WTC11 (cell line): ENCODE results near the gene UPP1. TPM values are rescaled to one million over a fixed set of nuclear protein-coding genes. Genes with fewer than 3 reads are reported as not detected.
"Not testable (repeated sequence)": the region's sequence is repeated elsewhere in the genome, so short reads cannot be mapped to it uniquely, and the experiment has no call there.

Experiments
- ATAC-seq: fragments of 200-7000 bp; cut with Tn5 transposase; 2 replicates; pipeline ENCODE4 v1.10.0; 2021; ENCODE audit warnings: mild to moderate bottlenecking, moderate library complexity
- CTCF ChIA-PET: fragments of 300-600 bp; sonication (Branson Sonifier 250); formaldehyde crosslinking; loops from one replicate; lab custom pipeline; 2021; ENCODE audit warnings: antibody characterized with exemption; lab: Charles Lee
- POLR2A ChIA-PET: fragments of 350-600 bp; sonication (Branson Sonifier 250); formaldehyde crosslinking; loops from one replicate; lab custom pipeline; 2021; ENCODE audit warnings: antibody characterized with exemption; lab: Charles Lee
- DNase-seq: peaks from one replicate; pipeline ENCODE4 v3.0.0; 2021; ENCODE audit warnings: low spot score
- H3K27ac Mint-ChIP-seq: 2 replicates; pipeline ENCODE4 v1.8.0; 2021; ENCODE audit warnings: mixed read lengths
- H3K27me3 Mint-ChIP-seq: 2 replicates; pipeline ENCODE4 v1.8.0; 2021; ENCODE audit warnings: low read depth, mild to moderate bottlenecking, moderate library complexity, mixed read lengths
- H3K36me3 Mint-ChIP-seq: 2 replicates; pipeline ENCODE4 v1.8.0; 2021; ENCODE audit warnings: mixed read lengths
- H3K4me1 Mint-ChIP-seq: 2 replicates; pipeline ENCODE4 v1.8.0; 2022; ENCODE audit warnings: mixed read lengths
- H3K4me3 Mint-ChIP-seq: 2 replicates; pipeline ENCODE4 v1.8.0; 2021; ENCODE audit warnings: mild to moderate bottlenecking, moderate library complexity, mixed read lengths
- H3K9me3 Mint-ChIP-seq: 2 replicates; pipeline ENCODE4 v1.8.0; 2021; ENCODE audit warnings: mixed read lengths
- CREB1 ChIP-seq: sonication (generic); formaldehyde crosslinking; IDR thresholded peaks from 2 replicates; pipeline ENCODE4 v1.8.0; 2023; ENCODE audit warnings: mild to moderate bottlenecking, missing genetic modification reagents
- ETV6 ChIP-seq: sonication (generic); formaldehyde crosslinking; IDR thresholded peaks from 2 replicates; pipeline ENCODE4 v1.8.1; 2022; ENCODE audit warnings: mild to moderate bottlenecking, missing genetic modification reagents
- FOXP1 ChIP-seq: sonication (generic); formaldehyde crosslinking; IDR thresholded peaks from 2 replicates; pipeline ENCODE4 v1.8.0; 2022; ENCODE audit warnings: missing genetic modification reagents, mild to moderate bottlenecking, moderate library complexity, borderline replicate concordance
- GRHL2 ChIP-seq: fragments of 250-450 bp; sonication (Bioruptor Pico); IDR thresholded peaks from 2 replicates; pipeline ENCODE4 v1.8.0; 2022; ENCODE audit warnings: mild to moderate bottlenecking, moderate library complexity; ENCODE audit not compliant: insufficient replicate concordance, severe bottlenecking
- GTF2I ChIP-seq: fragments of 250-450 bp; sonication (Bioruptor Pico); conservative IDR thresholded peaks from 2 replicates; pipeline ENCODE4 v1.4.0; 2021; ENCODE audit warnings: mild to moderate bottlenecking
- IRF2 ChIP-seq: sonication (generic); formaldehyde crosslinking; IDR thresholded peaks from 2 replicates; pipeline ENCODE4 v1.8.0; 2022; ENCODE audit warnings: low read depth, missing genetic modification reagents, borderline replicate concordance
- JAZF1 ChIP-seq: fragments of 250-450 bp; sonication (Bioruptor Pico); IDR thresholded peaks from 2 replicates; pipeline ENCODE4 v1.9.0; 2021; ENCODE audit warnings: moderate library complexity, mild to moderate bottlenecking, inconsistent platforms
- MXD4 ChIP-seq: fragments of 250-450 bp; sonication (Bioruptor Pico); IDR thresholded peaks from 2 replicates; pipeline ENCODE4 v1.8.0; 2021; ENCODE audit warnings: mild to moderate bottlenecking, moderate library complexity, borderline replicate concordance
- MYBL2 ChIP-seq: sonication (generic); formaldehyde crosslinking; IDR thresholded peaks from 2 replicates; pipeline ENCODE4 v1.8.1; 2023; ENCODE audit warnings: mild to moderate bottlenecking, moderate library complexity, missing genetic modification reagents
- NR2C2 ChIP-seq: sonication (generic); formaldehyde crosslinking; IDR thresholded peaks from 2 replicates; pipeline ENCODE4 v1.8.0; 2022; ENCODE audit warnings: mild to moderate bottlenecking, missing genetic modification reagents
- RORB ChIP-seq: fragments of 250-450 bp; sonication (Bioruptor Pico); IDR thresholded peaks from 2 replicates; pipeline ENCODE4 v1.9.0; 2021; ENCODE audit warnings: mild to moderate bottlenecking
- SMAD3 ChIP-seq: sonication (generic); formaldehyde crosslinking; IDR thresholded peaks from 2 replicates; pipeline ENCODE4 v1.8.0; 2022; ENCODE audit warnings: missing genetic modification reagents, mild to moderate bottlenecking, borderline replicate concordance
- SMAD4 ChIP-seq: sonication (generic); formaldehyde crosslinking; IDR thresholded peaks from 2 replicates; pipeline ENCODE4 v1.8.0; 2022; ENCODE audit warnings: mild to moderate bottlenecking, missing genetic modification reagents
- ZNF263 ChIP-seq: sonication (generic); formaldehyde crosslinking; IDR thresholded peaks from 2 replicates; pipeline ENCODE4 v1.8.1; 2022; ENCODE audit warnings: low read depth, mild to moderate bottlenecking, moderate library complexity, missing genetic modification reagents
- ZNF671 ChIP-seq: fragments of 250-450 bp; sonication (Bioruptor Pico); IDR thresholded peaks from 2 replicates; pipeline ENCODE4 v1.8.0; 2021; ENCODE audit warnings: mild to moderate bottlenecking
- total RNA-seq: library from RNA; stranded (reverse); gene quantifications from 3 replicates; pipeline ENCODE4 v1.2.3, GENCODE V29; 2021
- TF ChIP-seq, protein P1 (sequence below): sonication (generic); formaldehyde crosslinking; IDR thresholded peaks from 2 replicates; pipeline ENCODE4 v1.8.1; 2022; ENCODE audit warnings: mild to moderate bottlenecking, missing genetic modification reagents, moderate library complexity, borderline replicate concordance
- TF ChIP-seq, protein P2 (sequence below): sonication (generic); formaldehyde crosslinking; IDR thresholded peaks from 2 replicates; pipeline ENCODE4 v1.8.0; 2022; ENCODE audit warnings: mild to moderate bottlenecking, missing genetic modification reagents
- TF ChIP-seq, protein P3 (sequence below): sonication (generic); formaldehyde crosslinking; IDR thresholded peaks from 2 replicates; pipeline ENCODE4 v1.8.0; 2022; ENCODE audit warnings: mild to moderate bottlenecking, missing genetic modification reagents
- TF ChIP-seq, protein P4 (sequence below): fragments of 250-450 bp; sonication (Bioruptor Pico); IDR thresholded peaks from 2 replicates; pipeline ENCODE4 v2.1.2; 2022; ENCODE audit warnings: mild to moderate bottlenecking, moderate library complexity
- TF ChIP-seq, protein P5 (sequence below): fragments of 250-450 bp; sonication (Bioruptor Pico); IDR thresholded peaks from 2 replicates; pipeline ENCODE4 v1.8.0; 2021; ENCODE audit warnings: mild to moderate bottlenecking
- TF ChIP-seq, protein P6 (sequence below): sonication (generic); formaldehyde crosslinking; IDR thresholded peaks from 2 replicates; pipeline ENCODE4 v1.8.1; 2023; ENCODE audit warnings: mild to moderate bottlenecking, missing genetic modification reagents

Gene UPP1
- total RNA-seq, 1 experiment from 2014 or later, result 55.6 TPM

DNA sequence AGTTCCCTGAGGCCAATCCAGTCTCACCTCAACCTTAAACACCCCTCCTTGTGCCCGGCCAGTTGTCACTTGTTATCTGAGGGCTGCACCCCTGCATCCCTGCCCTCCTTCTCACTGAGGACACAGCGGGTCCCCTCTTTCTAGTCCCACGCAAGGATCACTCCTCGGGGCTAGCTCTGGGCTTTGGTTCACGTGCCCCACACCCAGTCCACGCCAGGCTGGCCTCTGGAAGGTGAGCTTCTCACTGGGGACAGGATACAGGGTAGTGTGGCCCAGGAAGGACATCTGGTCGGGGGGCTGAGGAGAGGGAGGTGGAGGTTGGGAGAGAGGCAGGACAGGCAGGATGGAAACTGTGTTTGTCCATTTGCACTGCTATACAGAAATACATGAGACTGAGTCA is 25.5 kb downstream of the UPP1 start (continued):
- TF ChIP-seq, protein P1, sequence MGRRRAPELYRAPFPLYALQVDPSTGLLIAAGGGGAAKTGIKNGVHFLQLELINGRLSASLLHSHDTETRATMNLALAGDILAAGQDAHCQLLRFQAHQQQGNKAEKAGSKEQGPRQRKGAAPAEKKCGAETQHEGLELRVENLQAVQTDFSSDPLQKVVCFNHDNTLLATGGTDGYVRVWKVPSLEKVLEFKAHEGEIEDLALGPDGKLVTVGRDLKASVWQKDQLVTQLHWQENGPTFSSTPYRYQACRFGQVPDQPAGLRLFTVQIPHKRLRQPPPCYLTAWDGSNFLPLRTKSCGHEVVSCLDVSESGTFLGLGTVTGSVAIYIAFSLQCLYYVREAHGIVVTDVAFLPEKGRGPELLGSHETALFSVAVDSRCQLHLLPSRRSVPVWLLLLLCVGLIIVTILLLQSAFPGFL (CRISPR knock-in tag), result no peak
- no peak for TF ChIP-seq ZNF671 (CRISPR knock-in tag)
- TF ChIP-seq MXD4 (CRISPR knock-in tag), result no peak
- no peak for TF ChIP-seq IRF2 (CRISPR knock-in tag)
- no peak for TF ChIP-seq SMAD4 (CRISPR knock-in tag)
- TF ChIP-seq RORB (CRISPR knock-in tag), result no peak
- TF ChIP-seq, protein P2, sequence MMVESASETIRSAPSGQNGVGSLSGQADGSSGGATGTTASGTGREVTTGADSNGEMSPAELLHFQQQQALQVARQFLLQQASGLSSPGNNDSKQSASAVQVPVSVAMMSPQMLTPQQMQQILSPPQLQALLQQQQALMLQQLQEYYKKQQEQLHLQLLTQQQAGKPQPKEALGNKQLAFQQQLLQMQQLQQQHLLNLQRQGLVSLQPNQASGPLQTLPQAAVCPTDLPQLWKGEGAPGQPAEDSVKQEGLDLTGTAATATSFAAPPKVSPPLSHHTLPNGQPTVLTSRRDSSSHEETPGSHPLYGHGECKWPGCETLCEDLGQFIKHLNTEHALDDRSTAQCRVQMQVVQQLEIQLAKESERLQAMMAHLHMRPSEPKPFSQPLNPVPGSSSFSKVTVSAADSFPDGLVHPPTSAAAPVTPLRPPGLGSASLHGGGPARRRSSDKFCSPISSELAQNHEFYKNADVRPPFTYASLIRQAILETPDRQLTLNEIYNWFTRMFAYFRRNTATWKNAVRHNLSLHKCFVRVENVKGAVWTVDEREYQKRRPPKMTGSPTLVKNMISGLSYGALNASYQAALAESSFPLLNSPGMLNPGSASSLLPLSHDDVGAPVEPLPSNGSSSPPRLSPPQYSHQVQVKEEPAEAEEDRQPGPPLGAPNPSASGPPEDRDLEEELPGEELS (CRISPR knock-in tag), result no peak
- TF ChIP-seq NR2C2 (CRISPR knock-in tag), result no peak
- no peak for TF ChIP-seq MYBL2
- no peak for TF ChIP-seq CREB1 (CRISPR knock-in tag)
- TF ChIP-seq, all 79 proteins: peak for 0

DNA sequence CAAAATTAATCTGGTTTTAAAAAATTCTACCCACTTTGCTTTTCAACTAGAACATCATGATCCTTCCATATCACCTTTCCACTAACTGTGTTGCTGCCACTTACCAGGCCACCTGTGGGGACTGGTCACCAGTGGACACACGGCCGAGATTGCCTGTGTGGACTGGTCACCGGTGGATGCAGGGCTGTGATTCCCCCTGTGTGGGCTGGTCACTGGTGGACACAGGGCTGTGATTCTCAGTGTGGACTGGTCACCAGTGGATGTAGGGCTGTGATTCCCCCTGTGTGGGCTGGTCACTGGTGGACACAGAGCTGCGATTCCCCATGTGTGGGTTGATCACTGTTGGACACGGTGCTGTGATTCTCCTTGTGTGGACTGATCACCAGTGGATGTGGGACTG is 27.0 kb downstream of the UPP1 start:
- no peak overlapping the region for H3K27ac Mint-ChIP-seq
- CTCF ChIA-PET, result no interaction called here
- ATAC-seq (no peak), DNase-seq (no peak)
- TF ChIP-seq ZNF263 (CRISPR knock-in tag) (no peak), FOXP1 (CRISPR knock-in tag) (no peak), CREB1 (CRISPR knock-in tag) (no peak), SMAD4 (CRISPR knock-in tag) (no peak), ZNF671 (CRISPR knock-in tag) (no peak), GTF2I (CRISPR knock-in tag) (no peak)
- TF ChIP-seq, protein P3, sequence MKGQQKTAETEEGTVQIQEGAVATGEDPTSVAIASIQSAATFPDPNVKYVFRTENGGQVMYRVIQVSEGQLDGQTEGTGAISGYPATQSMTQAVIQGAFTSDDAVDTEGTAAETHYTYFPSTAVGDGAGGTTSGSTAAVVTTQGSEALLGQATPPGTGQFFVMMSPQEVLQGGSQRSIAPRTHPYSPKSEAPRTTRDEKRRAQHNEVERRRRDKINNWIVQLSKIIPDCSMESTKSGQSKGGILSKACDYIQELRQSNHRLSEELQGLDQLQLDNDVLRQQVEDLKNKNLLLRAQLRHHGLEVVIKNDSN (CRISPR knock-in tag), result no peak
- TF ChIP-seq, protein P4, sequence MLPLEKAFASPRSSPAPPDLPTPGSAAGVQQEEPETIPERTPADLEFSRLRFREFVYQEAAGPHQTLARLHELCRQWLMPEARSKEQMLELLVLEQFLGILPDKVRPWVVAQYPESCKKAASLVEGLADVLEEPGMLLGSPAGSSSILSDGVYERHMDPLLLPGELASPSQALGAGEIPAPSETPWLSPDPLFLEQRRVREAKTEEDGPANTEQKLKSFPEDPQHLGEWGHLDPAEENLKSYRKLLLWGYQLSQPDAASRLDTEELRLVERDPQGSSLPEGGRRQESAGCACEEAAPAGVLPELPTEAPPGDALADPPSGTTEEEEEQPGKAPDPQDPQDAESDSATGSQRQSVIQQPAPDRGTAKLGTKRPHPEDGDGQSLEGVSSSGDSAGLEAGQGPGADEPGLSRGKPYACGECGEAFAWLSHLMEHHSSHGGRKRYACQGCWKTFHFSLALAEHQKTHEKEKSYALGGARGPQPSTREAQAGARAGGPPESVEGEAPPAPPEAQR (CRISPR knock-in tag), result no peak
- H3K9me3 Mint-ChIP-seq, result peaks cover 22% of the 10 kb centered on the region
- POLR2A ChIA-PET, result no interaction called here
- no peak overlapping the region for H3K4me3 Mint-ChIP-seq
- H3K36me3 Mint-ChIP-seq, result peaks cover 4% of the 10 kb centered on the region
- peaks cover 8% of the 10 kb centered on the region for H3K4me1 Mint-ChIP-seq
- no peaks in the 10 kb centered on the region for H3K27me3 Mint-ChIP-seq

DNA sequence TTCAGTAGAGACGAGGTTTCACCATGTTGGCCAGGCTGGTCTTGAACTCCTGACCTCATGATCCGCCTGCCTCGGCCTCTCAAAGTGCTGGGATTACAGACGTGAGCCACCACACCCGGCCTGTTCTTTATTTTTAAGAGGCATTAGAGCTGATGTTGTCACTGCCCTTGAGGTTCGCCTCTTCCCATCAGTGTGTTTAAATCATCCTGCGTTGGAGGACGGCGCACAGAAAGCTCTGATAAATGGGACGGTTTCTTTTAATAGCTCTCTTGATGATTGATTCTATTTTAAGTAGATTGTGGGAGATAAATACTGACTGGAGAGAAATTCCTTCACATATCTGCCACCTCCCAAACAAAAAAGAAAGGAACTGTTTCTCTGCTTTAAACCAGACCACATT is 29.0 kb downstream of the UPP1 start:
- H3K9me3 Mint-ChIP-seq, result peaks cover 40% of the 10 kb centered on the region
- peaks cover 18% of the 10 kb centered on the region for H3K36me3 Mint-ChIP-seq
- H3K4me1 Mint-ChIP-seq, result no peaks in the 10 kb centered on the region
- H3K4me3 Mint-ChIP-seq, result no peak overlapping the region
- ATAC-seq, result no peak
- H3K27me3 Mint-ChIP-seq, result no peaks in the 10 kb centered on the region; the same call in 1 of the 2 replicates
- TF ChIP-seq, protein P5, sequence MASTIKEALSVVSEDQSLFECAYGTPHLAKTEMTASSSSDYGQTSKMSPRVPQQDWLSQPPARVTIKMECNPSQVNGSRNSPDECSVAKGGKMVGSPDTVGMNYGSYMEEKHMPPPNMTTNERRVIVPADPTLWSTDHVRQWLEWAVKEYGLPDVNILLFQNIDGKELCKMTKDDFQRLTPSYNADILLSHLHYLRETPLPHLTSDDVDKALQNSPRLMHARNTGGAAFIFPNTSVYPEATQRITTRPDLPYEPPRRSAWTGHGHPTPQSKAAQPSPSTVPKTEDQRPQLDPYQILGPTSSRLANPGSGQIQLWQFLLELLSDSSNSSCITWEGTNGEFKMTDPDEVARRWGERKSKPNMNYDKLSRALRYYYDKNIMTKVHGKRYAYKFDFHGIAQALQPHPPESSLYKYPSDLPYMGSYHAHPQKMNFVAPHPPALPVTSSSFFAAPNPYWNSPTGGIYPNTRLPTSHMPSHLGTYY (CRISPR knock-in tag), result no peak
- TF ChIP-seq GRHL2 (CRISPR knock-in tag) (no peak), JAZF1 (CRISPR knock-in tag) (no peak), SMAD3 (no peak), RORB (CRISPR knock-in tag) (no peak), MXD4 (CRISPR knock-in tag) (no peak), ETV6 (CRISPR knock-in tag) (no peak)
- TF ChIP-seq, protein P3 (CRISPR knock-in tag), result no peak
- TF ChIP-seq, protein P6, sequence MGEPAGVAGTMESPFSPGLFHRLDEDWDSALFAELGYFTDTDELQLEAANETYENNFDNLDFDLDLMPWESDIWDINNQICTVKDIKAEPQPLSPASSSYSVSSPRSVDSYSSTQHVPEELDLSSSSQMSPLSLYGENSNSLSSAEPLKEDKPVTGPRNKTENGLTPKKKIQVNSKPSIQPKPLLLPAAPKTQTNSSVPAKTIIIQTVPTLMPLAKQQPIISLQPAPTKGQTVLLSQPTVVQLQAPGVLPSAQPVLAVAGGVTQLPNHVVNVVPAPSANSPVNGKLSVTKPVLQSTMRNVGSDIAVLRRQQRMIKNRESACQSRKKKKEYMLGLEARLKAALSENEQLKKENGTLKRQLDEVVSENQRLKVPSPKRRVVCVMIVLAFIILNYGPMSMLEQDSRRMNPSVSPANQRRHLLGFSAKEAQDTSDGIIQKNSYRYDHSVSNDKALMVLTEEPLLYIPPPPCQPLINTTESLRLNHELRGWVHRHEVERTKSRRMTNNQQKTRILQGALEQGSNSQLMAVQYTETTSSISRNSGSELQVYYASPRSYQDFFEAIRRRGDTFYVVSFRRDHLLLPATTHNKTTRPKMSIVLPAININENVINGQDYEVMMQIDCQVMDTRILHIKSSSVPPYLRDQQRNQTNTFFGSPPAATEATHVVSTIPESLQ, result no peak
- TF ChIP-seq, all 79 proteins: peak for 0
- no peak overlapping the region for H3K27ac Mint-ChIP-seq
- ChIA-PET POLR2A (no interaction called here), CTCF (no interaction called here)
- DNase-seq, result no peak

DNA sequence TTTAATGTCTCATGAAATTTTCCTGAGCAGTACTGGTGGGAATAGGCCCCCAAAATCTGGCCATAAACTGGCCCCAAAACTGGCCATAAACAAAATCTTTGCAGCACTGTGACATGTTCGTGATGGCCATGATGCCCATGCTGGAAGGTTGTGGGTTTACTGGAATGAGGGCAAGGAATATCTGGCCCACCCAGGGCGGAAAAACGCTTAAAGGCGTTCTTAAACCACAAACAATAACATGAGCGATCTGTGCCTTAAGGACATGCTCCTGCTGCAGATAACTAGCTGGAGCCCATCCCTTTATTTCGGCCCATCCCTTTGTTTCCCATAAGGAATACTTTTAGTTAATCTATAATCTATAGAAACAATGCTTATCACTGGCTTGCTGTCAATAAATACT is 31.5 kb downstream of the UPP1 start:
- CTCF ChIA-PET, result interaction anchor here (1.7 kb wide), 1 partner anchor 10 kb away, joined by 4 read pairs; no protein-coding TSS in a partner anchor
- H3K36me3 Mint-ChIP-seq, result peaks cover 18% of the 10 kb centered on the region

More for the DNA sequence above, 31.5 kb downstream of the UPP1 start:
- H3K4me3 Mint-ChIP-seq, H3K27me3 Mint-ChIP-seq, DNase-seq, POLR2A ChIA-PET, H3K4me1 Mint-ChIP-seq, H3K27ac Mint-ChIP-seq, ATAC-seq: not testable (repeated sequence)
- peaks cover 59% of the 10 kb centered on the region for H3K9me3 Mint-ChIP-seq
